Astrocyte of the cerebellum (primary cell): ENCODE data around the gene BTBD16.

Source experiments
- DNase-seq: peaks from one replicate; pipeline ENCODE4 v3.0.0-alpha.2; 2011; ENCODE audit warnings: low read depth
- H3K4me3 ChIP-seq: 2 replicates; pipeline ENCODE4 v1.5.1; 2011; ENCODE audit warnings: mild to moderate bottlenecking, low read depth, low read length, moderate library complexity
- in situ Hi-C: cut with HindIII; loops from 2 replicates; pipeline ENCODE4 v1.10.0; 2017; ENCODE audit warnings: low sequenced_read_pairs
- TF ChIP-seq, protein P1 (sequence below): IDR thresholded peaks from 2 replicates; pipeline ENCODE4 v1.5.1; 2012; ENCODE audit warnings: low read length, low read depth, moderate library complexity, mild to moderate bottlenecking; ENCODE audit errors: missing control alignments

BTBD16 gene

DNA sequence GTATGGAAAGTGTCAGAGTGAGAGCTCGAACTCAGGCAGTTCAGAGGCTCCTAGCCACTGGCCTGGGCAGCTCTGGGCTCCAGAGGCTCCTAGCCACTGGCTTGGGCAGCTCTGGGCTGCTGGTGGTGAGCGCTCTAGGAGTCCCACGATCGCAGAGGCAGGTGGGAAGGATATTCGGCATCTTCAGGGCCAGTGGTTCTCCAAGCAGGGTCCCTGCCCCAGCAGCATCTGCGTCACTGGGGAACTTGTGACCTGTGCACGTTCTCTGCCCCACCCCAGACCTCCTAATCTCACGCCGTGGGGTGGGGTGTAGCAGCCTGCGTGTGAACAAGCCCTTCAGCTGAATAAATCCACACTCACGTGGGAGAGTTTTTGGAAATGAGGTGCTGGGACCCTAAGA lies 25.2 kb upstream of the BTBD16 start:
- no peak for DNase-seq
- H3K4me3 ChIP-seq, result no peak overlapping the region
- TF ChIP-seq, protein P1, sequence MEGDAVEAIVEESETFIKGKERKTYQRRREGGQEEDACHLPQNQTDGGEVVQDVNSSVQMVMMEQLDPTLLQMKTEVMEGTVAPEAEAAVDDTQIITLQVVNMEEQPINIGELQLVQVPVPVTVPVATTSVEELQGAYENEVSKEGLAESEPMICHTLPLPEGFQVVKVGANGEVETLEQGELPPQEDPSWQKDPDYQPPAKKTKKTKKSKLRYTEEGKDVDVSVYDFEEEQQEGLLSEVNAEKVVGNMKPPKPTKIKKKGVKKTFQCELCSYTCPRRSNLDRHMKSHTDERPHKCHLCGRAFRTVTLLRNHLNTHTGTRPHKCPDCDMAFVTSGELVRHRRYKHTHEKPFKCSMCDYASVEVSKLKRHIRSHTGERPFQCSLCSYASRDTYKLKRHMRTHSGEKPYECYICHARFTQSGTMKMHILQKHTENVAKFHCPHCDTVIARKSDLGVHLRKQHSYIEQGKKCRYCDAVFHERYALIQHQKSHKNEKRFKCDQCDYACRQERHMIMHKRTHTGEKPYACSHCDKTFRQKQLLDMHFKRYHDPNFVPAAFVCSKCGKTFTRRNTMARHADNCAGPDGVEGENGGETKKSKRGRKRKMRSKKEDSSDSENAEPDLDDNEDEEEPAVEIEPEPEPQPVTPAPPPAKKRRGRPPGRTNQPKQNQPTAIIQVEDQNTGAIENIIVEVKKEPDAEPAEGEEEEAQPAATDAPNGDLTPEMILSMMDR, result no peak
- in situ Hi-C loops, result no loop called here

GRCh38 chr10:122246830-122247520 lies 24.1 kb upstream of the BTBD16 start:
- in situ Hi-C loops, result no loop called here
- no peak for DNase-seq

GRCh38 chr10:122248356-122249302 lies 22.5 kb upstream of the BTBD16 start:
- no peak for DNase-seq
- in situ Hi-C loops, result no loop called here

More at GRCh38 chr10:122246830-122247520, 24.1 kb upstream of the BTBD16 start:
- H3K4me3 ChIP-seq, result no peak overlapping the region
- TF ChIP-seq, protein P1, result no peak

DNA sequence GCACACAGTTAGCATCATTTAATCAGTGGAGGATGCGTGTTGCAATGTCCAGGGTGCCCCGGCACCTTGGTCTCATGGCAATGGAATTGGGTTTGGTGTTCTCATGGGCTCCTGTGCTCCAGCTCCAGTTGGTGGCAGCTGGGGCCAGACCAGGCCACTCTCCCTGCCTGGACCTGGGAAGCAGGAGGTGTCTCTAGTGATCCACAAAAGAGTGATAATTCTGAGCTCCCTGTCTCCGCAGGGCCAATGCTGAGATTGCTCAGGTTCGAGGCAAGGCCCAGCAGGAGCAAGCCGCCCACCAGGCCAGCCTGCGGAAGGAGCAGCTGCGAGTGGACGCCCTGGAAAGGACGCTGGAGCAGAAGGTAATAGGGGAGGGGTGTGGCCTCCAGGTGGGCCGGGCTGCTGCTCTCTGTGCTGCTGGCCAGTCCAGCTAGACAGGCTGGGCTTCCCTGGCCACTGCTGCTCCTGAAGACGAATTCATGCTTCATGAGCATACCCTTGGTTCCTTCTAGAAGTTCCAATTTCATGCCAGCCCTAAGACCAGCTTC lies 21.7 kb upstream of the BTBD16 start:
- in situ Hi-C loops, result no loop called here
- TF ChIP-seq, protein P1, result no peak

More at GRCh38 chr10:122248356-122249302, 22.5 kb upstream of the BTBD16 start:
- H3K4me3 ChIP-seq, result no peak overlapping the region
- TF ChIP-seq, protein P1, result no peak

DNA sequence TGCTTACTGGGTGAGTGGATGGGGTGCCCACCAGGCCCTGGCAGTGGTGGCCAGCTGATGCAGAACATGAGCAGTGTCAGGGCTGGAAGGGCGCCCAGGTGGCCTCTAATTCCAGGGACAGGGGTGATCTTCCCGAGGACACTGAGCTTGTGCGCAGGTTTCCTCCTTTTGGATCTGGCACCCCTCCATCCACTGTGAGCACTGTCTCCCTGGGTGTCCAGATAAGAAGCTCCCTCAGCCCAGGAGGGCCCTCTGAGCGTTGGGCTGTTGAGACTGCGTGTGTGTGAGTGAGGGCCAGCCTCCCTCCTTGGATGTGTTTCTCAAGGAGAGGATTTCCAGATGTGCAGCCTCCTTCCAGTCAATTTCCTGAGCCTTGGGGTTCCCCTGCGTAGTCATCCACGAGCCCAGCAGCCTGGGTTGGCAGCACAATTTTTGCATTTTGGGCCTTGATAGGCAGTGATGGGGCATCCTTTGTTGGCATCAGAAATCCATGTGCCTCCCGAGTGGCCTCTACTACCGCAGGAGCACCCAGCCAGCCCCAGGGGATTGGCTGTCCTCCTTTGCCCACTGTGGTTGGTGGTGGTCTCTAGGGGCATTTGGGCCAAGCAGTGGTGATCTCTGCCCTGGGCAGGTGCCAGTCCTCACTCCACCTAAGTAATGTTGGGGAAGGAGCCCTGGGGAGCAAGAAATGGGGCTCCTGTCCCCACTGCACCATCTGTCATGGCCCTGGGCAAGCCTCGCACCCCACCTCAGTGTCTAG lies 20.9 kb upstream of the BTBD16 start:
- H3K4me3 ChIP-seq, result no peak overlapping the region
- TF ChIP-seq, protein P1, result no peak
- in situ Hi-C loops, result no loop called here
- no peak for DNase-seq

More for the DNA sequence above, 21.7 kb upstream of the BTBD16 start:
- DNase-seq, result no peak
- no peak overlapping the region for H3K4me3 ChIP-seq
